GM19468 (cell line): ENCODE measurements around the gene GNAZ.

Source experiments
- ATAC-seq: cut with Tn5 transposase; IDR thresholded peaks from one replicate; pipeline ENCODE4 v1.9.1; 2021; ENCODE audit warnings: mild to moderate bottlenecking, moderate library complexity, moderate number of reproducible peaks; ENCODE audit not compliant: unreplicated experiment; ENCODE audit errors: extremely low read depth

The GNAZ gene

DNA sequence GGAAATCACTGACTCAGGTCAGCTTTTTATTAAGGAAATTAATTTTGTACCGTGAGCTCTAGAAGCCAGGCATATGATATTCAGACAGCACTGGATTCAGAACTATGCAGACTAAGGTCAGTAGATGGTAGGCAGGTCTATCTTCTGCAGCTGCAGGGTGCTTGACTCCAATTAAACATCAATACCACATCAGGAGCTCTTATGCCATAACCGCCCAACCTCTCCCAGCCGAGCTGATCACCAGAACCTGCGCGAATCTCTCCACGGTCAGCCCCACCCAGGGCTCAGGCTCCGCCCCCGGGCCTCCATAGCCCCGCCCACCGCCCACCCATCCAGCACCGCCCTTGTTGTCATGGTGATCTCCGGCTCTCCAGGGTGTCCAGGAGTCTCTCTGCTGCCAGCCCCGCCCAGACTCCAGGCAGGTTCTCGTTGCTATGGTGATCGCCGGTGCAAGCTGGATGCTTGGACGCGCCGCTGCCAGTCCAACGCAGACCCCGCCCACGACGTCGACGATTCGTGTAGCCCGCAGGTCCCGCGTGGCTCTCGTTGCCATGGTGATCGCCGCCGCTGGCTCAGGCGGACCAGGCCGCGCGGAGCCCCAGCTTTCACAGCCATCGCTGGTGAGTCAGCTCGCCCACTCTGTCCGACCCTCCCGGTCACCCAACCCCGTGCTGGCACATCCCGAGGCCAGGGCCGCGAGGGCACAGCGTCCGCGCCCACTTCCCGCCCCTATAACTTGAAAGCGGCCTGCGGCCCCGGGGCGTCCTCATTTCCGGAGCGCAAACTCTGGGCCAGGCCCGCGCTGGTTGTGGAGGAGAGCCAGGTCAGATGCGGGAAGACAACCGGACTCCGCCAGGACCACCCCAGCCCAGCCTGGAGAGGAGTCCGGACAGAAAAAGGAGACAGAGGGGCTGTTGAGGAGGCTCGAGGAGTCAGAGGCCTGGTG lies 74.9 kb downstream of the GNAZ start, which contains the start of gene RAB36:
Gene RAB36 (plus strand): TSS at position 546 of the 946 bp plus-strand sequence. CDS start 1,140 bp downstream, outside the sequence.
- ATAC-seq, result no peak

DNA sequence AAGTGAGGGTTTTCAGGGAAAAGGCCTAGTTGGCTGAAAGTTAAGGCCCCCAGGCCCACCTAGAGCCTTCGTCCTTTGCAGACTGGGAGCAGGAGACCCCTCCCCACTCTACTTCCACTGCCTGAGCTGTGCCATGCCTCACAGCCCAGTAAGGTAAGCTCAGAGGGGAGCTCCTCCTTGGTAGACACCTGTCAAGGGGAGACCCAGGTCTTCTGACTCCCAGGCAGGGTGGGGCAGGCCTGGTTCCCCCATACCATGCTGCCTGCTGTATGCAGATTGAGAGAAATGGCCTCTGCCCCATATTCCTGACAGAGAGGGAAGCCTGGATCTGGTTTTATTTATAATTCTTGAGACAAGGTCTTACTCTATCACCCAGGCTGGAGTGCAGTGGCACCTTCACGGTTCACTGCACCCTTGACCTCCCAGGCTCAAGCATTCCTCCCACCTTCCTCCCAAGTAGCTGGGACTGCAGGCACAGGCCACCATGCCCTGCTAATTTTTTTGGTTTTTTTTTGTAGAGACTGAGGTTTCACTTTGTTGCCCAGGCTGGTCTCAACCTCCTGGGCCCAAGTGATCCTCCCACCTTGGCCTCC lies 75.7 kb downstream of the GNAZ start:
- ATAC-seq, result no peak

DNA sequence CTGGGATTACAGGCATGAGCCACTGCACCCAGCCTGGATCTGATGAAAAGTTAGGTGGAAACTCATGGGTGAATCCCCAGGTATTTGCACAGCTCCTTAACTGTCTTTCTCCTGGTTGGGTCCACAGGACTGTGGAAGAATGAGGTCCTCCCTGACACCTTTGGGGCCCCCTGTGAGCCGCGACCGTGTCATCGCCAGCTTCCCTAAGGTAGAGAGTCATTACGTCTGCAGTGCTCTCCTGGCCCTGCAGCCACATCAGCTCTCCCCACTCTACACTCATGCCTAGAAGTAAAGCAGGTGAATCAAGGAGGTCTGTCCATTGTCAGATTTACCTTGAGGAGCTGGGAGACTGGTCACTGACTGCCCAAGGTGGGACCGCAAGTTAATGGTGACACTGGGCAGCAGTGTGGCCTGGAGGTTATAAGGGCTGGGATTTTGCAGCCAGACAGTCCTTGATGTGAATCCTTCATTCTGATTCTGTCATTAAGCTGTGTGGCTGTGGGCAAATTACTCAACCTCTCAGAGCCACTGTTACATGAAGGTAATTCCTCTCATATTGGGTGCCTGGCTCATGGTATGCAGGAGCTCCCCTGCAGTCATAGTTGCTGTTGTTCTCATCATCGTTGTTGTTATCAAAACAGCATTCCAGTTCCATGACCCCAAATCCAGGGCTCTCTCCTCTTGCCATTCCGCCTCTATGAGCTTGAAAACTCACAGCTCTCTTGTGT lies 76.3 kb downstream of the GNAZ start:
- no peak for ATAC-seq

DNA sequence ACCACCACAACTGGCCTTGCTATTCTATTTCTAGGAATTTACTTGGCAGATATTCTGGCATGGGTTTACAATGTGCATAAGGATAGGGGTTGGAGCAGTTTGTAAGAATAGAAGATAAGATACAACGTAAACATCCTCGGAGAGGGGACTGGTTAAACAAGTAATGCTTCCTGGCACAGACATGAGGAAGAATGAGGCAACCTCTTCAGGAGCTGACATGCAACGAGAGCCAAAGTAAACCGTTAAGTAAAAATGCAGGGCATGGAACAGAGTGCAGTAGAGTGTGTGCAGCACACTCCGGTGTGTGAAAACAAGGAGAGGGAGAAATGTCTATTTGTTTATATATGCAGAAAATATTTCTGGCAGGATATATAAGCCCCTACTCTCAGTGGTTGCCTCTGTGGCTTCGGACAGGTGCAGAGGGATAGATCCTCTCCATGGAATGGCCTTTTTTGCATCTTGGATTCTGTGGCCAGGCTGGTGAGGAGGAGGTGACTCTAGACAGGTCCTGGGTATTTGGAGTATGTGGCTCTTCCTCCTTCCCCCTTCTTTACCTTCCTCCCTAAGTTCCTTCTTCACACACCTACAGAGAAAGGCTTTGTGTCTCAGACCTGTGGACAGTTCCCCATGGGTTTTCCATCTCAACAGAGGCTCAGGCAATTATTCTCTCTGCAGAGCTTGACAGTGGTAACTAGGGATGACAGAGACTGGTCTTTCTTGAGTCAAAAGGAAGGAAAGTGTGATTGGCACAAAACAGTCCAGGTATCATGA lies 77.5 kb downstream of the GNAZ start:
- no peak for ATAC-seq

DNA sequence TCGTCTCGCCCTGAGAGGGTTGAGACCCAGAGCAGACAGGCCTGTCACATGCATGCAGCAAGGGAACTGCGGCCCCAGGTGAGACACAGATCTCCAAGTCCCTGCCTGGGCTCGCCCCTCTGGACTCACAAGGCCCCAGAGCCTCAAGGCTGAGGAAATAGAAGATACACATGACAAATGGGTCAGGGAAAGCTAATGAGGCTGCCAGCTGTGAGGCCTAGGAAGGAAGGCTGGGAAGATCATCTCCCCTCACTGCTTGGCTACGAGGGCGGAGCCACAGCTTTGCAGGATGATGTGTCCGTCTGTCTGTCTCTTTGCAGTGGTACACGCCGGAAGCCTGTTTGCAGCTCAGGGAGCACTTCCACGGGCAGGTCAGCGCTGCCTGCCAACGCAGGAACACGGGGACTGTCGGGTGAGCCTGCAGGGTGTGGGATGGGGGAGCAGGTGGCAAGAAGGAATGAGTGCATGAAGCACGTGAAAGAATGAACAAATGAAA lies 79.5 kb downstream of the GNAZ start:
- ATAC-seq, result no peak

DNA sequence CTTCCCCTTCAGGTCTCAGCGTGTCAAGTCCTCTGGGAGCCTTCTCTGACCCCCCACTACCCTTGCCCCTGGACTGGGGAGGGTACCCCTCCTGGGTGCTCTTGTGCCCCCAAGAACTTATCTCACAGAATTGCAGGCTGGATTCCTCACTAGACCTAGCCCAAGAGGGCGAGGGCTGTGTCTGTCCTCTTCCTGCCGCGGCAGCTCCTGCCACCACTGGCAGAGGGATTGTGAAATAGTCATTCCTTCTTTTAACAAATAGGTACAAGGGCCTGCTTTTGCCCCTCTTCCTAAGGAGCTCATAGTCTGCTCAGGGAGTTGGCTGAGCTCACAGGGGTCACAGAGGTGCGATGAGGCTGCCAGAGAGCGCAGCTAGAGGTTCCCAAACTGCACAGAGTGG lies 80.4 kb downstream of the GNAZ start:
- no peak for ATAC-seq

DNA sequence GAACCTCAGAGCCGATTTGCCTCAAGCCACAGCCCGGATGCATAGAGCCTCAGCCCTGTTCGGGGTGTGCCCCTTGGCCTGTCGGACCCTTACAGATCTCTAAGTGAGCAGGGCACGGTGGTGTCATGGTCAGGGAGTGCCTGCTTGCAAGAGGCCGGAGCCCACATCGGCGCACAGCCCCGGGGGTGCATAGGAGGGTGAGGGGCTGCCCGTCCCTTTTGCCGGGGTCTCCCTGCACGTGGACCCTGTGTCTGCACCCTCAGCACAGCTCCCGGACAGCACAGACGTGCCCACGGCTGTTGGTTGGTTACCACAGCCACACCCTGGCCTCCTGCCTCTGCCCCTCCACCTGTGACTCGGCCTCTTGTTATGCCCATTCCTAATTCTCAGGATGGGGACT lies 81.5 kb downstream of the GNAZ start:
- no peak for ATAC-seq

DNA sequence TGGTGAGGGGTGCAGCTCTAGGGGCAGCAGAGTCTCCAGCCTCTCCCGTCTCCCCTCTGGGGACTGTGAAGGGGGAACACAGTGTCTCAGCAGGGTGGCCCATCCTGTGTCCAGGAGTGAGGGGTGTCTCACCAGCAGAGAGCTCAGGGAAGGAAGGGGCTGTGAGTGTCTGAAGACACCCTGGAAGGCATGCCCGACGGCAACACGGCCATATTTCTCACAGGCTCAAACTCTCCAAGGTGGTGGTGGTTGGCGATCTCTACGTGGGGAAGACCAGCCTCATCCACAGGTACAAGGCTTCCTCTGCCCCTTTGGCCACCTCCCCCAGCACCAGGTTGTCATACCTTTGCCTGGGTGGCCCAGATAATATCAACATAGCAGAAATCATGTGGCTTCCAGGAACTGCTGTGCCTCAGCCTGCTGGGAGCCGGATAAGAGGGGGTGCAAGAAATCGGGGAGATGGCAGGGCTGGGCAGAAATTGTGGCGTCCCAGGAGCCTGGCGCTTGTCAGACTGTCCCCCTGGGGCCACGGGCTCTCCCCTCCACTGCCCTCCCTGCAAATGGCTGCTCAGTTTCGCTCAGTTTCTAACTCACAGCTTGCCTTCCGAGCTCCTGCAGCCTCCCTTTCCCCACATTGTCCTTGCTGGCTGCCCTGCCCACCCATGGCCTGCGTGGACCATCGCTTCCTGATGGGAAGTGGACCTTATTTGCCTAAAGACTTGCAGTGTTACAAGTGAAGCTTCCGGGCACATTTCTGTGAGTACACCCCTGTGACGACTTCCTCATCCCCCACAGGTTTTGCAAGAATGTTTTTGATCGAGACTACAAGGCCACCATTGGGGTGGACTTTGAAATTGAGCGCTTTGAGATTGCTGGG lies 82.2 kb downstream of the GNAZ start:
- ATAC-seq, result no peak

DNA sequence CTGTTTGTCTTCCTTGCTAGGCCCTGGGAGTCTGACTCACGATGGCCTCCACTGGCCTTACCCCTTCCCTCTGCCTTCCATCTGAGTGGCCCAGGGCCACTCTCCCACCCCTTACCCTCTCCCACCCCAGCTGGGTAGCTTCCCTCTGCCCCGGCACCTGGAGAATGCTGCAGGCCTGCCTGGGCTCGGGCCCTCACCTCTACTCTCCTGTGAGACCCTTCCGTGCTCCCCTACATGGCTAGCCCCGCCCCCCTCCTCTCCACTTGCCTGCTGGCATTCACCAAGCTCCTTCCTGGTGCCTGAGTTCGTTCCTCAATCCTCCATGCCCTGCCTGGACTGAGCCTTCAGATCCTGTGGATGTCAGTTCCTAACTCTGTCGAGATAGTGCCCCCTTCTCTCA lies 83.7 kb downstream of the GNAZ start:
- ATAC-seq, result no peak

DNA sequence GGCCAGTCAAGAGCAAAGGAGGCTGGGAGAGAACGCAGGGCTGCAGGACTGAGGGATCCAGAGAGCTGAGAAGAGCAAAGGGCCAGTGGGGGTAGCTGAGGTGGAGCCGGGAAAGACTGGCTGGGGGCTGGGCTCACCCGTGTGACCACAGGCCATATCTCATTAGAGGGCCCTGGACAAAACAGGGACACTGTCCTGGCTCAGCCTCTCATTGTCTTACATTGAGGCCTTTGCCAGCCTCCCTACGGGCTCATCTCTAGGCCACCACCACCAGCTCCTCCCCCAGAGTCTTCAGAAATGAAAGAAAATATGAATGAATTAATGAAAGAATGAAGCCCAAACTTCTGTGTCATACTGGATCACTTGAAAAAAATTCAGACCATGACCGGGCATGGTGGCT lies 84.1 kb downstream of the GNAZ start:
- ATAC-seq, result no peak

DNA sequence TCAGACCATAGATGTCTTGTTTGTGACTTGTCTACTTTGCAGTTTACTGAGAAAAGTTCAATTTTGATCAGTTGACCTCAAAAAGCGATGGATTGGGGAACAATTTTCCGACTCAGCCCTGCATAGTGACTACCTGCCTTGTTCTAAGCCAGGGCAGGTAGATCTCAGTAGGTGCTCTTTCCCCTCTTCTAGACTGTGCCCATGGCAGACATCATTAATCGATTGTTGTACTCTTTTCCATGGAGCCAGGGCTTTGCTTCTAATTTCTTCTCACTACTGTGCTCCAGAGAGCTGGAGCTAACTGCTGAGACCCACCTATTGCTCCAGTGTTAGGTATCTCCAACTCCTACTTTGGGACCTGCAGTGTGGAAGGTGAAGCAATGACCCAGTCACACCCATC lies 84.8 kb downstream of the GNAZ start:
- ATAC-seq, result no peak

DNA sequence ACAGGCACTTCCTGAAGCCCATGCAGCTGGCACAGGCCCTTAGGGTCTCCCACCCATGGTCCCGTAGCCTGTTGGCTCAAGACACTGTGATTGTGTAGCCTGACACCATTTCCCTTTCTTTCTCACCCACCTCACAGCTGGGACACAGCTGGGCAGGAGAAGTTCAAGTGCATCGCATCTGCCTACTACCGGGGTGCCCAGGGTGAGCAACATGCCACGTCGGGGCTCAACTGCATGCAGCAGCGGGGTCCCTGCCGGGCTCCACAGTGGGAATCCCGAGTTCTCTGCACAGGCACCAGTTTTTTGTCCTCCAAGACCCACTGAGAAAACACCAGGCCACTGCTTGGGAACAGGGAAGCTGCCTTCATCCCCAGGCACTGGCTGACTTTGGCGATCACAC lies 85.5 kb downstream of the GNAZ start:
- no peak for ATAC-seq

DNA sequence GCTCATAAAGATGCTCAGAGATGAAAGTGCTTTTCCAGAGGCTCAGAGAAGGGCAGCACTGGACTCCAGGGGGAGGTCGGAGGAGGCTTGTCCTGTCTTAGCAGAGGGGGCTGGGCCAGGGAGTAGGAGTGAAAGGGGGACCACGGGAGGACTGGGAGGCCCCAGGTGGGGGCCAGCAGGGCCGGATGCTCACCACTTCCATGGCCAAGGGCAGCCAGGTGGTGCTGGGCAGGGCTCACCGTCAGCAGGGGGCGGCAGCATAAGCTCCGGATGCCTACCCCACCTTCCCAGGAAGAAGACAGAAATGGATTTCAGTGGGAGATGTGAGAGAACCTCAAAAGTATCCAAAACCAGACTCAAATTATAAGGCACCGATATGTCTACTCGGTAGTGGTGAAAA lies 86.0 kb downstream of the GNAZ start:
- no peak for ATAC-seq

DNA sequence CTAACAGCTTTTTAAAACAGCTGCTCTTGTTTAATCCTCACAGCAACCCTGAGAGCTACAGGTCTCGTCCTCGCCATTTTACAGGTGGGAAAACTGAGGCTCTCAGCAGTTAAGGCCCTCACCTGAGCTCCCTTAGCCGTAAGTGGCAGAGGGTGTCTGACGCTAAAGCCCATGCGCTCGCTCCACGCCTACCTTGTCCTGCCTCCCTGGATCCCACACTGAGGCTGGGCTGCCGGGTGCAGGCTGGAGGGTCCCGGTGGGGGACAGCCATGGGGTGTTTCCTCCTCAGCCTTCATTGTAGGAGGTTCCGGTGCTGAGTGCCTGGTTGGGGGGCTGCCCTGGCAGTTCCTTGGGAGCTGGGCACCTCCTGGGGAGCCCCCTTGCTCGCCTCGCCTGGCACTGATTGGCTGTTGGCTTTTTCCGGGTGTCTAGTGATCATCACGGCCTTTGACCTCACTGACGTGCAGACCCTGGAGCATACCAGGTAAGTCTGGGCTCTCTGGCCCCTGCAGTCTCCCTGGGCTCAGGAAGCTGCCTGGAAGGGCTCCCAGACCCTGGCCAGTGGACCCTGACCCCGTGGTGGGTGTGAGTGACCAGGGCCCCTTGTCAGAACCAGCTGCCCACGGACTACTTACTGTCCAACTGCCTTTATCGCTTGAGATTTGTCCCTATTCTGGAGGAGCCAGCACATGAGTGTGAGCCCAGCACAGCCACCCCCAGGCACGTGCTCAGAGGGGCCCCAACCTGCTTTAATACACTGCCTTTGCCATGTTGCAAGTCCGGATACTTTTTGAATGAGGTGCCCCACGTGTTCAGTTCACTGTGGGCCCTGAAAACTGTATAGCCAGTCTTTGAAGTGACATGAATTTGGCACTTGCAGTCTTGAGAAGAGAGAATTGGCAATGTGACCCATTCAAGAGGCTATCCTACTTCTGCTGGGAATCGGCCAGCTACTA lies 87.5 kb downstream of the GNAZ start:
- no peak for ATAC-seq

DNA sequence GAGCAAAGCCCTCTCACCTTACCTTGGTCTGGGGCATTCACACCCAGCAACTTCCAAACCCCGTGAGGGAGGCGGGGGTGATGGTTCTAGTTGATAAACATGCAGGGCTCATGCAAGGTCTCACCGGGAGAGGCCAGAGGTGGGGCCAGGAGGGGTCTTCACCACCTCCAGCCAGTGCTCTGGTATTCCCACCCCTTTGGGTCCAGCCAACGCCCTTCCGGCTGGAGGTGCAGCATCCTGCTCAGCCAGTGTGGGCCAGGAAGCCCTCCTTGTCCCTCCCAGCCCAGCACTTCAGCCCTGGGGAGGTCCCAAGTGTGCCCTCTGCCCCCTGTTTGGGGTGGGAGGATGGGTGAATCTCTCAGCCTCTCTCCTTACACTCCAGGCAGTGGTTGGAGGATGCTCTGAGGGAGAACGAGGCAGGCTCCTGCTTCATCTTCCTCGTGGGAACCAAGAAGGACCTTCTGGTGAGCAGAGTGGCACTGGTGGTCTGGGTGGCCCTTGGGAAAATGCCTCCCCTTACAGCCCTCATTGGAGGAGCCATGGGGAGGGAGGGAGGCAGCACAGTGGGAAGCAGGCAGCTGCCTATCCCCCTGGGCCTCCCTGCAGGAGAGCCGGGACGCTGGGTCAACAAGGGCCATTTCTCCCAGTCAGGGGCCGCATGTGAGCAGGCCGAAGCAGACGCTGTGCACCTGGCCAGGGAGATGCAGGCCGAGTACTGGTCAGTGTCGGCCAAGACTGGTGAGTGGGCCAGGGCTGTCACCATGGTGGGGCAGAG lies 88.4 kb downstream of the GNAZ start:
- no peak for ATAC-seq

DNA sequence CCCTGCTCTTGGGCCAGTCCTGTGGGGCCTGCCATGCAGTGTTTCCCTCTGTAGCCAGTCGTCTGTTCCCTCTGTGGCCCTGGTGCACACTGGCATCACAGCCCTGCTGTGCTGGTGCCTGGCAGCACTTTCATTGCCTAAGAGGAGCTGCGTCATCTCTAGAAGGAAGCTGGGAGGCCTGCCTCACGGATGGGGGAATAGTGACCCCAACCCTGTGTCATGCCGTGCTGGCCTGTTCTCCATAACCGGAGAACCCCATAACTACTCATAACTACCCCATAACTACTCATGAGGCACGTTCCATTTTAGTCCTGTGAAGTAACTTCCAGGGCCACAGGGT lies 88.9 kb downstream of the GNAZ start:
- no peak for ATAC-seq

DNA sequence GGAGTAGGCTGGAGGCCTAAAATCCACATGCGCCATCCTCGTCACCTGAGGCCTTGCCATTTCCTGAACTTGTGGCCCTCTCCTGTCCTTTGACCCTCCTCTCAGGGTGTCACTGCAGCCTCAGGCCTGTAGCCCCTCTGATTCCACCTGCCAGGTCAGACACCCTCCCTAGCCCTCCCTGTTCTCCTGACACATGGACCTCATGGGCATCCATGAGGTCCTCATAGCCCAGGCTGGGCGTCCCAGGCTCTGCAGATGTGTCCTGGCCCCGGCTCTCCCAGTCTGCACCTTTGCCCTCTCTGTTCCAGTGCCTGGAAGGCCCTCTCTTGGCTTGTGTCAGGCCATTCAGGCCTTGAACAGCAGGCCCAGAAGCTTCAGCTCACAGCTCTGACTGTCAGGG lies 90.7 kb downstream of the GNAZ start:
- ATAC-seq, result no peak
